Measurements from ENCODE around the gene AMBP.

AMBP gene

DNA sequence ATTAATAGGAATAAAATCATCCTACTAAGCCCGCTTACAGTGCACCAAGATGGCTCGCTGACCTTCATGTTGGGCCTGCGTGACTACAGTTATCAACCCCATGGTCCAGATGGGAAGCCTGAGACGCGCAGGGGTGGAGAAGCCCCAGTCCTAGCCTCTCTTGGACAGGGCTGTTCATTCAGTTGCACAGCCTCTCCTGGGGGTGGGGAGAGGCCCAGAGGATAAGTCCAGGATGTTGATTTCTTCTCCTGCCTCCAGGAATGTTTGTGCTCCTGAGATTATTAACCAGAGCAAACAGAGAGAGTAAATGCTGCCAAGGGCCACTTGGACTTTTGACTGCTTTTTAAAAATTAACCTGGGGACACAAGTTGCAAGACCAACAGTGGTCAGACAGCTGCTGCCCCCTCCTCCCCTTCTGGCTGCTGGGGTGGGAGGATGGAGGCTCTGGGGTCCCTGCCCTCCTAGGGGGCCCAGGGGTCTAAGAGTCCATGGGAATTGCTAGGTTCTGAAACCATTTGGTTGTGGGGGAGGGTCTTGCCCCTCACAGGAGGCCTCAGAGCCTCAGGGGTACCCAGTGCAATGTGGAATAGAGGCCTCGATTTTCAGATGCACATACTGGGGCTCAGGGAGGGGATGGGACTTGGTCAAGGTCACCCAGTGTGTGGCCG, 2.8 kb upstream of the AMBP start:
- peaks cover 6% of the 10 kb centered on the region for H3K27me3 ChIP-seq (replicated peaks)
- H3K27ac ChIP-seq, result no peak overlapping the region
- in situ Hi-C loops (cut with HindIII; ENCODE audit: low pct_ligation_motif_present, low sequenced_read_pairs), result no loop called here
- H3K4me3 ChIP-seq (ENCODE audit: low read depth, low read length), result no peak overlapping the region
- no peak for TF ChIP-seq CTCF (IDR thresholded peaks at IDR 0.05; ENCODE audit: low read depth, low read length, missing control alignments)
- no peak for DNase-seq
- H3K36me3 ChIP-seq (replicated peaks), result no peaks in the 10 kb centered on the region

- Histone ChIP-seq H3K27me3 (replicated peaks) (peaks cover 8% of the 10 kb centered on the region), H3K4me3 (ENCODE audit: low read depth, low read length) (no peak overlapping the region), H3K27ac (no peak overlapping the region), H3K36me3 (replicated peaks) (no peaks in the 10 kb centered on the region)
- TF ChIP-seq CTCF (IDR thresholded peaks at IDR 0.05; ENCODE audit: low read depth, low read length, missing control alignments), result no peak
- in situ Hi-C loops (cut with HindIII; ENCODE audit: low pct_ligation_motif_present, low sequenced_read_pairs), result no loop called here
- no peak for DNase-seq
Measured at GRCh38 chr9:114080195-114080772, 2.2 kb upstream of the AMBP start.

GRCh38 chr9:114078781-114079156, 669 bp upstream of the AMBP start:
- Histone ChIP-seq H3K27ac (no peak overlapping the region), H3K36me3 (replicated peaks) (no peaks in the 10 kb centered on the region), H3K27me3 (replicated peaks) (peaks cover 10% of the 10 kb centered on the region), H3K4me3 (ENCODE audit: low read depth, low read length) (no peak overlapping the region)
- in situ Hi-C loops (cut with HindIII; ENCODE audit: low pct_ligation_motif_present, low sequenced_read_pairs), result no loop called here
- TF ChIP-seq CTCF (IDR thresholded peaks at IDR 0.05; ENCODE audit: low read depth, low read length, missing control alignments), result no peak
- no peak for DNase-seq

DNA sequence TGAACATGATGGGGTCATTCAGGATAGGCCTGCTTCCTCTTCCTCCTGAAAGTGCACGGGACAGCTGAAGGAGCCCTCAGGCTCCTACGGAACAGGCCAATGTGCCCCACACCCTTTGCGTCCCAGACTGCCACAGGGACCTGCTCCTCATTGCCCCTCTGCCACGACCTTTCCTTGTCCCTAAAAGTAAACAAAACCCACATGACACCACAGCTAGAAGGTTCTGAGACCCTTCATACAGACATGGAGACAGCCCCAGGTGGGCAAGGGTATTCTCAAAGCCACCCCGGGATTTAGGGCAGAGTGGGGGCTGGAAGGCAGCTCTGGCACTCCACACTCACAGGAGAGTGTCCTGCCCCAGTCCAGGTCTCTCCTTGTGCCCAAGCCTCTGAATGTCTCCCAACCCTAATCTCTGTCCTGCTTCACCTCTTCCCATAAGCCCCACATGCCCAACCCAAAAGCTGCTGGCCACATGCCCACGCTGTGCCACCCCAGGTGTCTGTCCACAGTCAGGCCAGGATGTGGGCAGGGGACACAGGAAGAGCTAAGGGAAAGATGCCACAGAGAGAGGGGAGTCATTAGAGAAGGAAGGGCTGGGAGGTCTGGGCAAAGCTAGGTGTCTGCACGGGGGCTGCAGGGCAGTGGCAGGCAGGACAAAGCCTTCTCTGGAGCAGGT, 800 bp downstream of the AMBP start:
- Histone ChIP-seq H3K4me3 (ENCODE audit: low read depth, low read length) (no peak overlapping the region), H3K36me3 (replicated peaks) (no peaks in the 10 kb centered on the region), H3K27me3 (replicated peaks) (peaks cover 10% of the 10 kb centered on the region), H3K27ac (no peak overlapping the region)
- DNase-seq, result no peak
- TF ChIP-seq CTCF (IDR thresholded peaks at IDR 0.05; ENCODE audit: low read depth, low read length, missing control alignments), result no peak
- in situ Hi-C loops (cut with HindIII; ENCODE audit: low pct_ligation_motif_present, low sequenced_read_pairs), result no loop called here

DNA sequence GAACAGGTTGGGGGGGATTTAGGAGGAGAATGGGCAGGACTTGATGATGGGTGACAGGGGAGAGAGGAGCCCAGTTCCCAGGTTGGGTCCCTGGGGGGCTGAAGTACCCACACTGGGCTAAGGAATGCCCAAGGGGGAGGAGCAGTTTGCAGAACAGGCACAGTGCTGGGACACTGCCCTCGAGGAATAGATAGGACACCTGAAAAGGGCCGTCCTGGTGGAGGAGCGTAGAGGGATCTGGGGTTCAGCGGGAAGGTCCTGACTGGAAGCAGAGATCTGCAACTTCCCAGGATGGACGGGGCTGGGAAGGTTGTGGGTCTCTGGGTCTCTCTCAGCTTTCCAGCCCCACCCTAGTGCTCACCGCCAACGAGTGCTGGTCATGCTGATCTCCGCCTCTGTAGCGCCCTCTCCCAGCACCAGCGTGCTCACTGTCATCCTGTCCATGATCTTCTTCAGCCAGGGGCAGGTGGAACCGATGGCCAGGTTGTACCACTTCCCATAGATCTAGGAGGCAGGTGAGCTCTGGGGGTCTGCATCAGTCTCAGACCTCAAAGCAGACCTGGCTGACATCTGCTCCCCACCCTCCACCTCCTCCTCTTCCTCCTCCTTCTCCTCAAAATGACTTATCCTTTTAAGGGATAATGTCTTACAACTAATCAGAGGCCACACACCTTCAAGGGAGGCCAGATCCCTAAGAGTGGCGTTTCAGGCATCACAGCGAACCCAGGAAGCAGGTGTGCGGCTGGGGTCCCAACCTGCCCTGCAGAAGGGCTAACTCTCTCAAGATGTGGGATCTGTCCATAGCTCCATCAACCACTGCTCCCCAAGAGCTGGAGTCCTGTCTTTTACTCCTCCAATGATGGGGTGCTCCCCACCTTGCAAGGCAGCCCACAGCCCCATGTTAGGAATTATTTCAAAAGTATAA, 1.6 kb downstream of the AMBP start:
- Histone ChIP-seq H3K27ac (no peak overlapping the region), H3K36me3 (replicated peaks) (no peaks in the 10 kb centered on the region), H3K27me3 (replicated peaks) (peaks cover 10% of the 10 kb centered on the region), H3K4me3 (ENCODE audit: low read depth, low read length) (no peak overlapping the region)
- TF ChIP-seq CTCF (IDR thresholded peaks at IDR 0.05; ENCODE audit: low read depth, low read length, missing control alignments), result no peak
- in situ Hi-C loops (cut with HindIII; ENCODE audit: low pct_ligation_motif_present, low sequenced_read_pairs), result no loop called here
- no peak for DNase-seq

Data from brain microvascular endothelial cell (primary cell).